Kasumi-1 (cell line): Measurements from ENCODE around the gene DOK4.
A peak's percentile ranks its signal among the peaks of the same experiment; 100 is the strongest.

ENCODE experiments used
- DNase-seq, 2 experiments: peaks; one replicate each; lab custom pipeline; 2025; lab: John Stamatoyannopoulos, UW

The DOK4 gene

DNA sequence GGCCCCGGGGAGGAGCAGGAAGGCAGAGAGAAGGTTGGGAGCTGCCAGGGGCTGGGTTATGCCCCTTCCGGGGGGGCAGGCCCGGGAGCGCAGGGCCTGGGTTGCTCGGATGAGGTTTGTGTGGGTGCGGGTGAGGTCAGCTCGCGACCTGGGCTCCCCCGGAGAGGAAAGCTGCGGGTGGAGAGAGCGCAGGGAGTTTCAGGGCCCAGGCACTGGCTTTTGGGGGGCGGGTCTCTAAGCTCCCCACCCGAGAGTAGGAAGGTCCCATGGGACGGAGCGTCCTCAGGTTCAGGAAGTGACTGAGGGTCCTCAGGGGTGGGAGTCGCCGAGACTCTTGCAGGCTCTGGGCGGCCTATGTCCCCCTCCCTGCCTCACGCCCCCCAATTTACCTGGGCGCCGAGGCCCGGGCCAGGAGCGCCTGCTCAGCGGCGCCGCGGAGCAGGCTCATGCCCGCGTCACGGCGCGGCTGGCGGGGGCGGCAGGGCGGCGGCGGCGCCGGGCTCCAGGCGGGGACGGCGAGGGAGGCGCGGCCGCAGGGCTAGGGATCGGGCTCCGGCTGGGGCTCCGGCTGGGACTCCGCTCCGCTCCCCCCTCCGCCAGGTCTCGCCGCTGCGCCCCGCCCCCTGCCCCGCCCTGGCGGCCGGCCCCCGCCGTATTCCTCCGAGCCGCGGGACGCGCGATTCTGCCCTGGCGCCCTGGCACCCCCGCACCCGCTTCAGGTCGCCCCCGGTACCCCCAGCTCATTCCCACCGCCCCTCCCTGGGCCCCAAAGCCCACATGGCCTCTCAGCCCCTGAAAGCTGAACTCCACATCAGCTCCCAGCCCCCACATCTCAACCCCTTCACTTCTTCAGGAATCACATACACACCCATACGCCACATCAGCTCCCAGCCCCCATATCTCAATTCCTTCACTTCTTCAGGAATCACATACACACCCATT, at the start of gene DOK4:
DOK4 (minus strand) TSS at position 578 of the 942 bp plus-strand sequence. CDS start 6,986 bp downstream, outside the sequence.
- DNase-seq: peak; percentile 48 to 52

DNA sequence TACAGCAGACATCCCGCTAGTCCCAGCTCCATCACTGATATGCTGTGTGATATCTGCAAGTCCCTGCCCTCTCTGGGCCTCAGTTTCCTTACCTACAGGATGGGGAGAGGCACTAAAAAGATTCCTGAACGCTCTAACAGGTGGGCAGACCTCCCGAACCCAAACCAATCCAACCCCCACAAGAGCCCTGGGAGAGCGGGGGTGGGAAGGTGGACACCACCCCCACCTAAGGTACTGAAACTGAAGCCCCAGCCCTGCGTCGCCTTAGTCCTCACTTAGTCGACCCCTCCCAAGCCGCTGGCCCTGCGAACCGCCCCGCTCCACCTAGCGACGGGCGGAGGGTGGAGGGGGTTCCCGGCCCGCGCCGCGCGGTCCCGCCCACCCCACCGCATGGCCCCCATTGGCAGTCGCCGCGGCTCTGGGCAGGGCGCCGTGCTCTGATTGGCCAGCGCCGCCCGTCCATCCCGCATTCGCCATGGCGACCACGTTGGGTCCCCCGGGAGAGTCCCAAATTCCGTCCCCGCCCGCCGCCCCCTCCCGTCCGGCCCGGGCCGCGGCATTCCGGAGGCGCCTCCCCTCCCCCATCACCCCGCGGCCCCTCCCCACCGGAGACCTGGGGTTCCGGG, 49.5 kb upstream of the DOK4 start:
- peak; percentile 66 to 68 for DNase-seq

DNA sequence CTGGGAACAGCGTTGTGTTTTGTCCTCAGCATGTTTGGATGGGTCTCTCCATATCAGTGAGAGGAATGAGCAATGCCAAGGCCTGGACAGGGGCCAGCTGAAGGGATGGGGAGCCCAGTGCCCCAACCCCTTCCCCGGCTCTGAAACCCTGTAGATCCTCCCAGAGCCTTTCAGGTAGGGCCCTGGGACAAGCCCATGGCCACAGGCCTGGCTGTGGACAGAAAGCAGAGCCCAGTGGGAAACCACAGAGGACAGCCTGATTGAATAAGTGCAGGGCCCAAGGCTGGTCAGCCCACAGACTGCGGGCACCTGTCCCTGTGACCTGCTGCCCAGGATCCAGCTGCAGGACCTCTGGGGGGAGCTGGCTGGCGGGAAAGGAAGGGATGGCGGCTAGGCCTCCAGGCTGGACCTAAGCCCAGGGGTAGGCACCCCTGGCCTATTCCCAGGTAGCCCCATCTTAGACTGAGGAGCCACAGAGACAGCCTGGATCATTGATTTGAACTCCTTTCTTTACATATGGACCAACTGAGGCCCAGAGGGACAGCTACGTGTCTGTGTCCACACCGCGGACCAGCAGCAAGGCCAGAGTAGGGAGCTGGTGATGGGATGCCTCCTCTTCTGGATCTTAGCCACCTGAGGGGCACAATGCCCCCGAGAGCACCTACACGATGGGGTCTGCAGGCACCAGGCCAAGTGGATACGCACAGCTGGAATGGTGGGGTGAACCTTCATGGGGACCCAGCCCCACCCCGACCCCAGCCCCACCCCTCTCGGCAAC, 48.8 kb upstream of the DOK4 start:
- no peak for DNase-seq

DNA sequence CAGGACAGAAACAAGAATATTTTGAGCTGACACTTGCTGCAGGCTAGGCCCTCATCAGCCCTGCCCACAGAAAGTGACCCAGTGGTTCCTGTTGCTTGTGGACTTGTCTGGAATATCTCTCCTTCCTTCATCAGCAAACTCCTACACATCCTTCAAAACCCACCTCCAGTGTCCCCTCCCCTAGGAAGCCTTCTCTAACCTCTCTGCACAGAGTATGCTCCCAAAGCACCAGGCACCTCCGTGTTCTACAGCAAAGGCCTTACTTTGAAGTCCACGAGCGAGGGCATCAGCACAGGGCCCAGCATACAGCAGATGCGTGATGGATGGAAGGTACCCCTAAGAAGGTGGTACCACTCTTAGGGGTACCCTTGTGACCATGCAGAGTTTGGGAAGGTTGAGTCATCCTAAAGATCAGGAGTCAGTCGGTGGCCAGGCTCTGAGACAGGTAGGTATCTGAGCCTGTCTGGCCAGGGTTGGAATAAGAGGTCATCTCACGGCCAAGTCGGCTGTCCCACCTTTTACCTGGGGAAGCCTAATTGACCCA, 48.1 kb upstream of the DOK4 start:
- no peak for DNase-seq

DNA sequence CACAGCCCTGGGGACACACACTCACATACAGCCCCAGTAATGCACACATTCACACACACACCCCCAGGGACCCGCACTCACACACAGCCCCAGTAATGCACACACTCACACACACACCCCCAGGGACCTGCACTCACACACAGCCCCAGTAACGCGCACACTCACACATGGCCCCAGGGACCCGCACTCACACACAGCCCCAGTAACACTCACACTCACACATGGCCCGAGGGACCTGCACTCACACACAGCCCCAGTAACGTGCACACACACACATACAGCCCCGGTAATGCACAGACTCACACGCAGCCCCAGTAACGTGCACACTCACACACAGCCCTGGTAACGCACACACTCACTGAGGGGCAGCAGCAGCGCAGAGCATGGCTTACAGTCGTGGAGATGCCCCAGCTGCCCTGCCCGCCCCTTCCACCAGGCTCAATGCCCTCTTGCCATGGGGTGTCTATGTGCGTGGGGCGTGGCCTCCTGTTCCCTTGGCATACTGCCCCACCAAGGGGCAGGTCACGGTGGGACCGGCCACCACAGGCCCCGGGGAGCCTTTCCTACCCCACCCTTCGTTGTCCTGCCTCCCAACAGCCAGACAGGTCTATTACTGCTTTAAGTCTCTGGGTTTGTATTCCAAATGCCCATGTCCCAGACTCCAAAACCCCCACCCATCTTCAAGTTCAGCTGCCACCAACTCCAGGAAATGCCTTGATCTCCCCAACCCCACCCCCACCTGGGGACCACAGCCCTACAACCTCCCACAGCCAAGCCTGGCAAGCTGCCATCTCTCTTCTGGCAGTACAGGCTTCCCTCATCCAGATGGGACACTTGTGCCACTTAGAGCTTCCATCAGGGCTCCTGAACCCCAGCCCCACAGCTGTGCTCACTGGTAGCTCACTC, 47.4 kb upstream of the DOK4 start:
- peak in 1 of 2 experiments; percentile 10 for DNase-seq

DNA sequence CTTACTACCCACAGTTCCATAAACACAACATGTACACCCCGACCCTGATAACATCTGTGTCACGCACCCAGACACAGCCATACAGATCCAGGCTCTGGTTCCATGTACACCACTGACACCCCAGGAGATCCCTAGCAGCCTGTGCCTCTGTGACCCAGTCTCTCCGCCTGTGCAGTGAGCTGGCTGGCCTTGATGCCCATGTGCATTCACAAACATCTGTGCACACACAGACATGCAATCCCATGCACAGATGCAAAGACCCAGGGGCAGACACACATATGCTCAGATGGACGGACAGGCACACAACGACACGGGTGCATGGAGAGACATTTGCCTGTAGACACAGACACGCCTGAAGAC, 46.0 kb upstream of the DOK4 start:
- no peak for DNase-seq

DNA sequence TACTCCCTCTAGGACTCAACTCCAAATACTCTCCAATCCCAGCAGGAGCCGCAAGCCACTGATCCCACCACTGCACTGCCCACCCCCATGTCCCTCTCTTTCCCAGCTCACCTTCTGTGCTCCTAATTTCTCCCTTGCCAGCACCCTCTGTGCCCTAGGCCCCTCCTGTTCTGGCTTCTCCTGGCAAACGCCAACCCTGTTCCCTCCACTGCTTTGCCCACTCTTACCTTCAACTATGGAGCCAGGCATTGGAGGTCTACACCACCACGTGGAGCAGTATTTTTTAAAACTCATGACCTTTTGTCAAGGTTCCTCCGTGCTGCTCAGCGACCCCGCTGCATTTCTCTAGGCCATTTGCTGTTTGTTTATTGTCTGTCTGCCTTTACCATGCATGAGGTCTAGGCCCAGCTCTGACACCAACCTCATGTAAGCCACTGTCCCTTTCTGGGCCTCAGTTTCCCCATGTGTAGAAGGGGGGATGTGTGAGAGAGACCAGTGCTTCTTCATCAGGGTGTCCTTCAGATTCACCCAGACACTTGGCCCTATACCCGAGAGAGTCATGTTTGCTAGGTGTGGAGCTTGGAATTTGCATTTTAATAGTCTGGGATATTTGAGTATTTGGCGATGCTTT, 45.5 kb upstream of the DOK4 start:
- no peak for DNase-seq

DNA sequence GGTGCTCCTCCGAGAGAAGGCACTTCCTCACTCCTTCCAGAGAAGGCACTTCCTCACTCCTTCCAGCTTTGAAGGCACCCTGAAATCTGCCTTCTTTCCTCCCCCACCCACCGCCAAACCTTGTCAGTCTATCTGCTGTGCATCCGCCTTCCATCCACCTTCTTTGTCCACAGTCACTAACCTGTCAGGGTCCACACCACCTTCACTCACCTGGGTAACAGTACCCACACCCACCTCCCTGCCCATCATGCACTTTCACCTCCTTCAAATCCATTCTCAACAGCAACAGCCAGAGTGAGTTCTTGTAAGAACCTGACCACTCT, 44.9 kb upstream of the DOK4 start:
- DNase-seq: no peak

DNA sequence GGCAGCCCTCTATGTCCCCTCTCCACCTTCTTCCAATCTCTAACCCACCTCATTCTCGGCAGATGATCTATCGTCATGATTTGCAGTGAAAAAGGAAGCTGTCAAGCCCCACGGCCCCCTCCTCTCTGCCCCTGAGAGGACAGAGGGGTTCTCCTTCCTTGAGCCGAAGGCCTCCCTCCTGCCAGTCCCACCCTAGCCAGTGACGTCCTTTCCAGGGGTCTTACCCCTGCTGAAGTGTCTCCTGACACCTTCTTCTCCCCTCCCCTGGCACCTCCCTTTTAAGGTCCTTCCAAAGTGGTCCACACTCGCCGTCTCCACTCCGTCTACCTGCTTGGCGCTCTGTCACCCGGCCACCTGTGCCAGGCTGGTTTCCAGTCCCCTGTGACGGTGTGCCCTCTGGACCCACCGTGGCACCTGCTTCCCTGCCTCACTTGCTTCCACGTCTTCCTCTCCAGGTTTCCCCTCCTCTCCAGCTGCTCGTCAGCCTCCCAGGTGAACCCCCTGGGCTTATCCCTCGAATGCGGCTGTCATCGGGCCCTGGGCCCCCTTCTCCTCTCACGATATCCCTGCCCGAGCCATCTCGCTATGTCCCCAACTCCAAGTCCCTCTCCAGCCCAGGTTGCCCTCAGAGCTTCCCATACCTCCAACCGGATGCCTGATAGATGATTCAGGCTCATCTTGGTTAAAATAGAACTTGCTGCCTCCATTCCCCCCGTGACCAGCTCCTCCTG, 44.4 kb upstream of the DOK4 start:
- DNase-seq: no peak

DNA sequence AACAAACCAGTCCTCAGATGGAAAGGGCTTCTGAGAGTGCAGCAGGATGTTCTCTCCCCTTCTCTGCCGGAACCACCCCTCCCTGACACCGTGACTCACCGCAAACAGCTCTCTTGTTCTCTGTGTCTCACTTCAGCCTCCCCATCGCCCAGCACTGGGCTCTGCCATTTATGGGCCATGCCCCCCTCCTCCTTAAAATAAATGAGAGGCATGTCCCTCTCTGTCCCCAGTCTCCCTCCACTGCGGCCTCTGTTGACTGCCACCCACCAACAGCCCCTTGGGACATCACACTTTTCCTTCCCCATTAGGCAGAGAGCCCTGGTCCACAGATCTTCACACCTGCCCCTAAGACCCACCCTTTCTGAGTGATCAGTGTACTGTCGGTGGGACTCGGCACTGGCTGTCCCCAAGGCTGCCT, 43.8 kb upstream of the DOK4 start:
- DNase-seq: peak; percentile 52 to 63

DNA sequence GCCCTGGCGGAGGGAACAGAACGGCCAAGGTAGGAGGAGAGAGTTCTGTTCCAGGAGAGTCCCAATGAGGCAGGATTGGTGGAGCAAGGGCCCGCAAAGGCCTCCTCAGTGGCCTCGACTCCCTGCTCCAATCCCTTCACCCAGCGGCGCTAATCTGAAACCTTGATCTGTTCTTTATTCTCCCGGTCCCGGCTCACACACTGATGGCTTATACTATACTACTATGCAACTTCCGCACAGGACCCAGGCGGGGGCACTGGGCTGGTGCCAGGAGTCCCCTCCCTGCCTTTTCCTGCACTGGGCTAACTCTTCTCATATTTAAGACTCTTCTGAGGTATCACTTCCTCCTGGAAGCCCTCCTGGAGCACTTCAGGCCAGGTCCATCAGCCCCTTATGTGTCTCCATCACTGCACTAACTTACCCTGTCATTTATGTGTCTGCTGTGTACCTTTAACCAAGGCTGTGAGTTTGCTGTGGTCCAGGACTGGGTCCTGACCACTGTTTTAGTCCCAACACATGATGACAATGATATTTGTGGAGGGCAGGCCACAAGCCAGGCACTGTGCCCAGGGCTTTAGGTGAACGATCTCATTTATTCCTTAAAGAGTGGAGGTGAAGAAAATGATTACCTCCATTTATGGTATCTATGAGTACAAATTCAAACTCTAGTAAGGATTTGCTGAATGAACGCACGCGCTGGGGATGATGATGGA, 43.3 kb upstream of the DOK4 start:
- DNase-seq: no peak

DNA sequence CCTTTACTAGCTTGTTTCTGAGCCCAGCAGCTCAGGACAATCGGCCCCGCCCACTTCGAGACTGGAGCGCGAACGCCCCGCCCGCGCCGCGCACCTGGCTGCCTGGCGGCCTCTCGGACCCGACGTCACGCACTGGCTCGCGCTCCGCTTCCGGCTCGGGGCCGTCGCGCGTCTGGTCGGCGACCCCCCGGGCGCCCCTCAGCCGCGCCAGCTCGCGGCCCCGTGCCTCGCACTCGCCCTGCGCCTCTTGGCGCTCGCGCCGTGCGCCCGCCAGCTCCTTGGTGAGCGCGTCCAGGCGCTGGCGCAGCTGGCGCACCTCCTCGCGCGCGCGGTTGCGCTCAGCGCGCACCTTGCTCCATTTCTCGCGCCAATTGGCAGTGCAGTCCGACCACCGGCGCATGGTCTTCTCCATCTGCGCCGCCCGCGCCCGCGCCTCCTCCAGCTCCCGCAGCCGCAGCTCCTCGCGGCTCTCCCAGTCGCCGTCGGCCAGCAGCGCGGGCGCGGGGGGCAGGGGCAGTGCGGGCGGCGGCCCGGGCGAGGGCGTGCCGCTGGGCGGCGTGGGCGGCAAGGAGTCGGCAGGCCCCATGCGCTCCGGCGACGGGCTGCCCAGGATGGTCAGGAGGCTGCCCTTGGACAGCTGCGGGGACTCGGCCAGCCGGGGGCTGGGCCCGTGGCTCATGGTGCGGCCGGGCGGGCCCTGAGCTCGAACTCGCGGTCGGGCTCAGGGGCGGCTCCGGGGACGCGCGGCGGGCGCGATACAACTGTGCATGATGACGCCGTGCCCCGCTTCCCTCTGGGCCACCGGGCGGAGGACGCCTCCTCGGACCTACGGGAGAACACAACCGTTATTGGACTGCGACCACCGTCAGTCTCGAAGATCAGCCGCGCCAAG, 42.5 kb upstream of the DOK4 start:
- DNase-seq: no peak

DNA sequence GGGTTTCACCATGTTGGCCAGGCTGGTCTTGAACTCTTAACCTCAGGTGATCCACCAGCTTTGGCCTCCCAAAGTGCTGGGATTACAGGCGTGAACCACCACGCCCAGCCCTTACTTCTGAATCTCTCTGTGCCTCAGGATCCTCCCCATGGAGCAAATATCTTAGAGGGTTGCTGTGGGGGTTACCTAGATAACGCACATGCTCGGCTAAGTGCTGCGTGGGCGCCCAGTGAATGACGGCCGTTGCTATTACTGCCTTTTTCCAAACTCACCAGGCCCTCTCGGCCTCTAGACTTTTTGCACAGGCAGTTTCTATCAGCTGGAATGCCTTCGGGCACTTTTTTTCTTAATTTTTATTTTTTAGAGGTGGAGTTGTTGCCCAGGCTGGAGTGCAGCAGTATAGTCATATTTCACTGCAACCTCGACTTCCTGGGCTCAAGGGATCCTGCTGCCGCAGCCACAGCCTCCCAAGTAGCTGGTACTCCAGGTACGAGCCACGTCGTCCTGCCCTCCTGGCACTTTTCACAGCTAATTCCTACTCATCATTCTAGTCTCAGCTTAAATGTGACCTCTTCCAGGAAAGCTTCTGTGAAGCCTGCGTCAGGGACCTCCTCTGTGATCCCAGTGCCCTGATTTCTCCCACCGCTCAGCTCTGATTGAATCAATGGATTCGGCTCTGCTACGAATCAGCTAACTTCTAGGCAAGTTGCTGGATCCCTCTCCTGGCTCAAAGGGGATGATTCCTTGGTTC, 41.5 kb upstream of the DOK4 start:
- DNase-seq: no peak

DNA sequence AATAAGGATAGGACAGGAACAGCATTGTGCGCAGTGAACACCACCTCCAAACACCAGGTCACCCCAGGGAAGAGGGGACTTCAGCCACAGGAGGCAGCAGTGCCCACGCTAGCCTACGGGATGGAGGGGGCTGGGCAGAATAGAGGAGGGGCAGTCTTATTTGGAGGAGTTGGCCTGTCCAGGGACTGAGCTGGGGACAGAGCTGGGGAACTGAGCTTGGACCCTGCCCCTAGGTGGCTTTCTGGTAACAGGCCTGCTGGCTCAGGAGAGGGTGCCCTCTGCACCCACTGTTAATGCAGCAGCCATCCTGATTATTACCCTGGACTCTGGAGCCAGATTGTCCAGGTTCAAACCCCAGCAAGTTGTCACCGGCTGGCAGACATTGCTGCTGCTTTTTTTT, 40.7 kb upstream of the DOK4 start:
- DNase-seq: no peak

DNA sequence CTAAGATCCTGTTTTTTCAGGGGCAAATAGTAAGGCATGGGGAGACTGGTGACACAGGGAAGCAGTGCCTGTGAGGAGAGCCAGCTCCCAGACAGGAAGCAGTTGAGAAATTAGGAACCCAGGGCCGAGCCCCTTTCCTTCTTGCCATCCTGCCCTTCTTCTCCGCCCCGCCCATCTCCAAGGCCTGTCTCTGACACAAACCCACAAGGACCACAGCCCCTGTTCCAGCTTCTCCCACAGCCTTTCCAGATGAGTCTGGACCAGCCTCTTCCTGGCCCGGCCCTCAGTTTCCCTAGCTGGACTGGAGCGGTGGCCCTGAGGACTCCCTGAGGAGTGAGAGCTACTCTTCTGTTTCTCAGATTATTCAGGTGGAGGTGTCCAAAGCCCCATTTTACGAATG, 40.2 kb upstream of the DOK4 start:
- peak; percentile 54 to 64 for DNase-seq

DNA sequence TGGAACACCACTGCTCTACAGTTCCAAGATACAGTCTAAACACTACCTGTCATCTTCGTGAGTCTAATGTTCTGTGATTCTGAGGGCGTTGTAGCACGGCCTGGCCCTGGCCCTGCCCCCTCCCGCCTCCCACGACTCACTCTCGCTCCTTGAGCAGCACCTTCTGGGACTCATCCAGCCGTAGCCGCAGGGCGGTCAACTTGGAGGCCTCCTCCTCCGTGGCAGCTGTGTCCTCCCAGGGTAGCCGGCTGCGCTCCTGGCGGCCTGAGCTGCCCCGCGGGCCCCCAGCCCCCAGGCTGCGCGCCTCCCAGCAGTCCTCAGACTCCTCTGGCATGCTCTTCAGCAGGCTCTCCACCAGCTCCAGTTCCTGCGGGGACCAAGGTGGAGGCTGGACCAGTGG, 39.5 kb upstream of the DOK4 start:
- DNase-seq: no peak

DNA sequence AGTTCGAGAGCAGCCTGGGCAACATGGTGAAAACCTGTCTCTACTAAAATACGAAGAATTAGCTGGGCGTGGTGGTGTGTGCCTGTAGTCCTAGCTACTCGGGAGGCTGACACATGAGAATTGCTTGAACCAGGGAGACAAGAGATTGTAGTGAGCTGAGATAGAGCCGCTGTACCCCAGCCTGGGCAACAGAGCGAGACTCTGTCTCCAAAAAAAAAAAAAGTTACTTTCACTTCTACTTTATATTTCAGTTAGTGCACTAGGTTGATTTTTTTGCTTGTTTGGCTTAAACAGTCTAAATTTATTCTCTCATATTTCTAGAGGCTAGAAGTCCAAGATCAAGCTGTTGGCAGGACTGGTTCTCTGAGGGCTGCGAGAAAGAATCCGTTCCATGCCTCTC, 36.7 kb upstream of the DOK4 start:
- DNase-seq: no peak
